ENCODE data around the gene CACNA1C. TPM values are rescaled to one million over a fixed set of nuclear protein-coding genes. Genes with fewer than 3 reads are reported as not detected.
A peak's percentile ranks its signal among the peaks of the same experiment; 100 is the strongest.

Gene CACNA1C
- total RNA-seq, 4 donors from 2014 or later: 1.4 to 3.7 (median 2.2) TPM

GRCh38 chr12:2314492-2314891 is 261.7 kb downstream of the CACNA1C start:
- Histone ChIP-seq H3K9me3 (no peaks in the 10 kb centered on the region), H3K36me3 (no peaks in the 10 kb centered on the region), H3K4me3 (no peak overlapping the region), H3K4me1 (no peaks in the 10 kb centered on the region), H3K27me3 (peaks cover 3% of the 10 kb centered on the region), H3K27ac (no peak overlapping the region)
- no peak for DNase-seq (ENCODE audit: low spot score in 2 of 2)
- TF ChIP-seq CTCF (IDR thresholded peaks at IDR 0.05): no peak
- no peak for TF ChIP-seq POLR2A (IDR thresholded peaks at IDR 0.05)
- TF ChIP-seq EP300 (IDR thresholded peaks at IDR 0.05): no peak
- TF ChIP-seq POLR2AphosphoS5 (IDR thresholded peaks at IDR 0.05): no peak
- WGBS: 78% methylated on average over 2 of the region's 2 CpGs

- H3K27ac ChIP-seq: no peak overlapping the region
- peaks cover 6% of the 10 kb centered on the region for H3K27me3 ChIP-seq
- no peaks in the 10 kb centered on the region for H3K9me3 ChIP-seq
- no peak for DNase-seq (ENCODE audit: low spot score in 2 of 2)
- 84% methylated on average over 11 of the region's 11 CpGs for WGBS
- peaks cover 5% of the 10 kb centered on the region for H3K4me1 ChIP-seq
- no peak for TF ChIP-seq POLR2A (IDR thresholded peaks at IDR 0.05)
- no peak for TF ChIP-seq EP300 (IDR thresholded peaks at IDR 0.05)
- TF ChIP-seq CTCF (IDR thresholded peaks at IDR 0.05): no peak
- TF ChIP-seq POLR2AphosphoS5 (IDR thresholded peaks at IDR 0.05): no peak
- no peaks in the 10 kb centered on the region for H3K36me3 ChIP-seq
- H3K4me3 ChIP-seq: no peak overlapping the region
Observed at GRCh38 chr12:2317772-2318171, 265.0 kb downstream of the CACNA1C start.

- 81% methylated on average over 6 of the region's 8 CpGs for WGBS
- Histone ChIP-seq H3K4me1 (peaks cover 5% of the 10 kb centered on the region), H3K27ac (no peak overlapping the region), H3K27me3 (peaks cover 6% of the 10 kb centered on the region), H3K9me3 (no peaks in the 10 kb centered on the region), H3K36me3 (no peaks in the 10 kb centered on the region), H3K4me3 (no peak overlapping the region)
- TF ChIP-seq CTCF (IDR thresholded peaks at IDR 0.05): no peak
- TF ChIP-seq EP300 (IDR thresholded peaks at IDR 0.05): no peak
- no peak for TF ChIP-seq POLR2AphosphoS5 (IDR thresholded peaks at IDR 0.05)
- TF ChIP-seq POLR2A (IDR thresholded peaks at IDR 0.05): no peak
- DNase-seq (ENCODE audit: low spot score in 2 of 2): no peak
Observed at GRCh38 chr12:2318286-2318685, 265.5 kb downstream of the CACNA1C start.

GRCh38 chr12:2319136-2319535 is 266.3 kb downstream of the CACNA1C start:
- Histone ChIP-seq H3K27me3 (peaks cover 6% of the 10 kb centered on the region), H3K27ac (no peak overlapping the region), H3K4me3 (no peak overlapping the region), H3K36me3 (no peaks in the 10 kb centered on the region), H3K4me1 (peaks cover 5% of the 10 kb centered on the region), H3K9me3 (no peaks in the 10 kb centered on the region)
- TF ChIP-seq POLR2AphosphoS5 (IDR thresholded peaks at IDR 0.05): no peak
- no peak for TF ChIP-seq POLR2A (IDR thresholded peaks at IDR 0.05)
- no peak for TF ChIP-seq EP300 (IDR thresholded peaks at IDR 0.05)
- TF ChIP-seq CTCF (IDR thresholded peaks at IDR 0.05): no peak
- peak in 1 of 2 donors; percentile 77 for DNase-seq (ENCODE audit: low spot score in 2 of 2)
- 92% methylated on average over 11 of the region's 14 CpGs for WGBS

GRCh38 chr12:2319737-2320506 is 267.1 kb downstream of the CACNA1C start:
- no peaks in the 10 kb centered on the region for H3K36me3 ChIP-seq
- H3K4me1 ChIP-seq: peaks cover 5% of the 10 kb centered on the region
- H3K9me3 ChIP-seq: no peaks in the 10 kb centered on the region
- H3K27me3 ChIP-seq: peaks cover 6% of the 10 kb centered on the region
- WGBS: 43% methylated on average over 6 of the region's 6 CpGs
- no peak for TF ChIP-seq POLR2A (IDR thresholded peaks at IDR 0.05)
- TF ChIP-seq POLR2AphosphoS5 (IDR thresholded peaks at IDR 0.05): no peak
- TF ChIP-seq CTCF (IDR thresholded peaks at IDR 0.05): no peak
- H3K4me3 ChIP-seq: no peak overlapping the region
- no peak overlapping the region for H3K27ac ChIP-seq
- peak in 1 of 2 donors; percentile 28 for DNase-seq (ENCODE audit: low spot score in 2 of 2)

Measured in suprapubic skin (tissue), 4 donors.